HG02642 (cell line): ENCODE results near the gene UNC93B1.

Source experiments
- ATAC-seq: cut with Tn5 transposase; IDR thresholded peaks from one replicate; pipeline ENCODE4 v1.9.1; 2021; ENCODE audit warnings: mild to moderate bottlenecking; ENCODE audit not compliant: unreplicated experiment, poor library complexity

UNC93B1 gene

DNA sequence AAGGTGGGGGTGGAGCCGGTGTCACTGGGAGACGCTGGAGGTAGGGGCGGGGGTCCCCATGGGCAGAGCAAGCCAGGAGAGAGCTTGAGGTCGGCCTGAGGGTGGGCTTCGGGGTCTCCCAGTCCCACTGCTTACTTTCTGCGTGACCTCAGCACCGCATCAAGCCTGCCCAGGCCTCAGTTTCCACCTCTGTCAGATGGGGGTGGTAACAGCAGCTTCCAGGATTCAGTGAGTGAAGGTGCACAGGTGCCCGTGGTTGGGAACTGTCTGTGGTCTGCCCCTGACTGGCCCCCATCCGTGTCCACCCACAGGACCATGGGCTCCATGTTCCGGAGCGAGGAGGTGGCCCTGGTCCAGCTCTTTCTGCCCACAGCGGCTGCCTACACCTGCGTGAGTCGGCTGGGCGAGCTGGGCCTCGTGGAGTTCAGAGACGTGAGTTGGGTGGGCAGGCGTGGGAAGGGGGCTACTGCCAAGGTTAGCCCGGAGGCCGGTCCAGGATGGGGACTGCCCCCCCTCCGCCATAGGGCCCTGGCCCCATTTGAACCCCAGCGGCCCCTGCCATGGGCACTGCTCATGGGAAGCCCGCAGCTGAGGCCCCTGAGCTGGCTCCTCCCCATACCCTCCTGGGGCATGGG, 37.2 kb upstream of the UNC93B1 start:
- peak; percentile 1 for ATAC-seq

DNA sequence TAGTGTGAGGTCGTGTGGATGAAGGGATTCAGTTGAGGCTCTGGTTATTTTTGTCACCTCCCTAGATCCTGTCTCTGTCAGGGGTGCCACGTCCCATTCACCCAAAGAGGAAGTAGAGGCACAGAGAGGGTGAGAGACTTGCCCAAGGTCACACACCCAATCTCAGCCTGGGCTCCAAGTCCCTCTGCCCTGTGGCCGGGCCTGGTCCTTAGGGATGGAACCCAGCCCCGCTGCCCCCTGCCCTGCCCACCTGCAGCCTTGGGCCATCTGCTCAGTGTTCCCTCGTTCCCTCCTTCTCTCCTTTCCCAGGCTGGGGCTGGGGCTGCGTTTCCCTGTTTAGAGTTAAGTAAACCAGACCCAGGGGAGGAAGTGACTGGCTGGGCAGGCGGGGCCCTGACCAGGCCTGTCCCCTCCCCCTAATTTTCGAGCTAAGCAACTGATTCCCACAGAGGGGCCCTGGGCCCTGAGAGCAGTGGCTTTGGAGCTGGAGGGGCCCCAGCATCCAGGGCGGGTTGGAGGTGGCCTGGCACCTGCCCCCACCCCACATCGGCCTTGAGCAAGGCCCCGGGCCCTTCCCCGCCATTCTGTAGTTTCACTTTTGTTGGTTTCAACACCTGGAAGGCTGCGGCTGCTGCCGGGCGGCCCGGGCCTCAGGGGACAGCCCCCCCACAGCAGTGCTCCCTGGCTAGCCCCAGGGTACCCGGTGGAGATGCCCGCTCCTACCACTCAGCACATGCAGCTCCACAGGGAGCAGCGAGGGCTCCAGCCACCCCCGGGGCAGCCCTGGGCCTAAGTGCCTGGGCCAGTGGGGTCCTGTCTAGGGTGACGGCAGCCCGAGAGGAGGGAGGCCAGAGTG, 36.4 kb upstream of the UNC93B1 start:
- peak; percentile 52 for ATAC-seq

DNA sequence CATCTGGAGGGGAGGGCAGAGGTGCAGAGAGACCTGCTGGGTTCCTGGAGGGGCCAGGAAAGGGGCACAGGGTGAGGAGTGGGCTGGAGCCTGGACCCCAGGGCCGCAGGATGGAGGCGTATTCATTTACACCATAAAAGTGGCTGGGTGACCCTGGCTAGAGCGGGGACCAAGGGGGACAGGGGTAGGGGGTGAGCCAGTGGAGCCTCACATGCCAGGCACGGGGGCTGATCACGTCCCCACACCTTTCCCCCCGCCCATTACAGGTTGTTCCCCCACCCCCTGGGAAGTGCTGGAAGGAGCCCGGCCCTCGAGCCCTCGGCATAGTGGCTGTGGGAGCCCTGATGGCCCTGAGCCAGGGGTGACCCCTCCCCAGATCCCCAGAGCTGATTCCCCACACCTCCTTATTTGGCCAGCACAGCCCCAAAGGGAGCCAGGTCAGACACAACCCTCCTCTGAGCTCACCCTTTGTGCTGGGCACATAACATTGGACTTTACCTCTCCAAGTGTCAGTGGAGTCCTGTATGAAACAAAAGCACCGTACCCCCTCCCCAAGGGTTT, 35.7 kb upstream of the UNC93B1 start:
- peak; percentile 2 for ATAC-seq

DNA sequence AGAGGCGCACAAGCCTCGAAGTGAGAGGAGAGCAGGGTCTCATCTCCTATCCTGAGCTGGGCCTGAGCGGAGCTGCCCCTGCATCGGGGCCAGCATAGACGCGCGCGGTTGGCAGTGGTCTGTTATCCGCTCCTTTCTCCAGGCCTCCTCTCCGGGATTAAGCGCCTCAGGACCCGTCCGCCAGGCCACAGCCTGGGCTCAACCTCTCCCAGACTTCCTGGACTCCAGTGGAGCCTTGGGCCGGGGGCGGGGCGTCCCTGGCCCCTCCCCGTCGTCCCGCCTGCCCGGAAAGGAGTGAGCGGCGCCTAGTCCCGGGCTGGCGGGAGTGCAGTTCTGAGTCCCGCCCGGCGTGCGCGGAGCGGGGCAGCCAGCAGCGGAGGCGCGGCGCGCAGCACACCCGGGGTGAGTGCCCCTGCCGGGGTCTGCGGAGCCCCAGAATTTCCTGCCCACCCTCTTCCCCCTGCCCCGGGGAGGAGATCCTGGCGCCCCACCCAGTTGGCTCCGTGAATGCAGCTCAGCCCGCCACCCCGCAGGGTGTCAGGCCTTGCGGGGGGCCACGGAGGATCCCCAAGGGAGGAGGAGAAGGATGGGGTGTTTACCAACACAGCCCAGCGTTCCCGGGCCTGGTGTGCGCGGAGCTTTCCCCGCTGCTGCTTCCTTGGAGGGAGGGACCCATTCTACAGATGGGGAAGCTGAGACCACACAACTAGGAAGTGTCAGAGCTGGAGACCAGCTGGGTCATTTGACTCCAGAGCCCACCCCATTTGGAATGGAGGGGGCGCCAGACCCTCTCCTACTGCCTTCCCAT, 35.0 kb upstream of the UNC93B1 start, which contains the start of gene TCIRG1:
TSS of gene TCIRG1 (plus strand) at position 308 of the 808 bp plus-strand sequence. CDS start 2,247 bp downstream, outside the sequence.
- ATAC-seq: peak; percentile 52

DNA sequence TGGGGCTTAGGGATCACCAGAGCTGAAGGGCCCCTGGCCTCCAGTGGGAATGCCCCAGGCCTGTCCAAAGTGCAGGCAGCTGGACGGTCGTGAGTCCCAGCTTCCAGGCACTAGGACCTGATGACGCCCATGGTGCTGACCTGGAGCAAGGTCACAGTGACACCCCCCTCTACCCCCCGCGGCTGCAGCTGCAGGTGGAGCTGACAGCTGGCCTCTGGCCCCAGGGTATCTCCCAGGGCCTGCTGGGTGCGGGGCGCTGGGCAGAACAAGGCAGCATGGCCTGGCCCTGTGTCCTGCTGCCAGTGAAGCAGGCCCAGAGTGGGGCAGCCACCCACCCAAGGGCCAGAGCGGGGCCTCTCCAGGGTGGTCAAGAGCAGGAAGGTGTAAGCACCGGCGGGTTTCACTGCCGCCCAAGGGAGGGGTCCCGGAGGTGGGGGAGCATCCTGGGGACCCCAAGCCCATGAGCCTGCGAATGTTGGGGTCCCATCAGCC, 34.4 kb upstream of the UNC93B1 start:
- no peak for ATAC-seq

DNA sequence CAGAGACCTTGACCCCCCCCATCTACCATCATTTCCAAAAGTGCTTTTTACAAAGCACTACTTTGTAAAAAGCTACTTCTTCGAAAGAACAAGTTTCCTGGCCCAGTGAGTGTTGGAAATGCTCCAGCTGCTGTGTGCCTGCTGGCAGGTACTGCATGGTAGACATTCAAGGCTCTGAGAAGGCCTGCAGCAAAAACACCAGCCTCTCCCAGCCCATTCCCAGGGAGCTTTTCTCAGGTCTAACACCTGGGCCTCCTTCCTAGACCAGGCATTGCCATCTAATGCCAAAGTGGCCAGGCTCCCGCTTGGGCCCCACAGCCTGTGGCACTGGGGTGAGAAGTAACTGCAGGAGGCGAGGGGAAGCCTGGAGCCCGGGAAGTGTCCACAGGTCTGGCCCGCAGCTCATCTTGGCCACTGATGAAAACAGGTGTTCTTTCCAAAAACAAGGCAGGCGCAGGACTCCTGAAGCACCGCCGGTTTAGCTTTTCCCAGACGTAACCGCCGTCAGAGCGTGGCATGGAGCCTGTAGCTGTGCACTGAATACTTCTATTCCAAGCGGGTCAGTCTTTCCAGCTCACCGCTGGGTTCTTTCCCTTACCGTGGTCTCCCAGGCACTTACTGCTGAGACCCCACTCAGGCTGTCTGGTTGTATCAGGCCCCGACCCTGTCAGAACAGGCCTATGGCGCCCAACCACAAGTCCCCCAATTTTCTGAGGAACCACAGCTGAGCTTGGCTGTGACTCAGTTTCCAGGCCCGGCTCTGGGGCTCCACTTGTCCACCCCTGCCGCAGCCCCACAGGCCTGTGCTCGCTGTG, 33.7 kb upstream of the UNC93B1 start:
- ATAC-seq: no peak

DNA sequence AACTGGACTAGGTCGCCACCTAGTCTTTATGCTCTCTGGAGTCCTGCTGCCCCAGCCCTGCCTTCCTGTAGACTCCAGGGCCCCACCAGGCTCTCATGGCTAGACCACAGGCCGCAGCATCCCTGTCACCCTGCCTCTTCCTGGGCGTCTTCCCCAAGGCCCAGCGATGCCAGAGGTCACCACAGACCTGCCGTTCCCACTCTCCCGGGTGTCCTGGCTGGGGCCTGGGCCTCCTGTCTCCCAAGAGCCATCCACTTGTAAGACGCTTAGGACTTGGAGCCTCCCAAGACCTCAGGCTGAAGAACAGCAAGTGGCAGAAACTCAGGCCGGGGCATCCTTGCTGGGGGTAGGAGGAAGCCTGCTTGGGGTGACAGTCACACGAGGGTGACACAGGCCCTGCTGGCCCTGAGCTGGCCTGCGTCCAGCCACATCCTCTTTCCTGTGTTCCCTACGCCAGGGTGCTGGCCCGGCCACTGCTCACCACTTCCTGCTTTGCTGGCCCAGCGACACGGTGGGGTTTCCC, 32.9 kb upstream of the UNC93B1 start:
- no peak for ATAC-seq

DNA sequence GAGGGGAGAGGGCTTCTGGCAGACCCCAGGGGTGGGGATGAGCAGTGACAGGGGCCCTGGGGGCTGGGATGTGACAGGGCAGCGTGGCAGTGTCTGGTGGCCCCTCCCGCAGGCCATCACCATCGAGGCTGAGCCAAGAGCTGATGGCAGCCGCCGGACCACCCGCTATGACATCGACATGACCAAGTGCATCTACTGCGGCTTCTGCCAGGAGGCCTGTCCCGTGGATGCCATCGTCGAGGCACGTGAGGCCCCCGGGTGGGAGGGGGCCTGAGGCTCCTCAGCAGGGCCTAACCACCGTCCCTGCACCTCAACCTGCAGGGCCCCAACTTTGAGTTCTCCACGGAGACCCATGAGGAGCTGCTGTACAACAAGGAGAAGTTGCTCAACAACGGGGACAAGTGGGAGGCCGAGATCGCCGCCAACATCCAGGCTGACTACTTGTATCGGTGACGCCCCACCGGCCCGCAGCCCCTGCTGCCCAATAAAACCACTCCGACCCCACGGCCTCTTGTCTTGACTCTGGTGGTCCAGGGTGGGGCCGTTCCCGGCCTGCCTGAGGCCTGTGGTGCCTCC, 32.3 kb upstream of the UNC93B1 start:
- no peak for ATAC-seq

DNA sequence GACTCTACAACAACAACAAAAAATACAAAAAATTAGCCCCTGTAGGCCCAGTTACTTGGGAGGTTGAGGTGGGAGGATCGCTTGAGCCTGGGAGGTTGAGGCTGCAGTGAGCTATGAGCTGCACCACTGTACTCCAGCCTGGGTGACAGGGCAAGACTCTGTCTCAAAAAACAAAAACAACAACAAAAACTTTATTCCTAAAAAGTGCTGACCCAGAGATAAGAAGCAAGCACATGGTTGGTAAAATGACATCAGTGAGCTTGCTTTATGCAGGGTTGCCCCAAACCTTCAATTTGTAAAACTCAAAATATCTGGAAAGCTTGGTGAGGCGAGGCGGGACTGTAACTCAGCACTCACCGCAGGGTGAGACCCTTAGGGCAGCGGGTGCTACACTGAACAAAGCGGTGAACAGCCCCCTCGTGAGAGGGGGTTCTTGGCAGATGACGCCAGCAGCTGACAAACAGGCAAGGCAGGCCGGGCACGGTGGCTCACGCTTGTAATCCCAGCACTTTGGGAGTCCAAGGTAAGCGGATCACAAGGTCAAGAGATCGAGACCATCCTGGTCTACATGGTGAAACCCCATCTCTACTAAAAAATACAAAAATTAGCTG, 31.5 kb upstream of the UNC93B1 start:
- no peak for ATAC-seq

DNA sequence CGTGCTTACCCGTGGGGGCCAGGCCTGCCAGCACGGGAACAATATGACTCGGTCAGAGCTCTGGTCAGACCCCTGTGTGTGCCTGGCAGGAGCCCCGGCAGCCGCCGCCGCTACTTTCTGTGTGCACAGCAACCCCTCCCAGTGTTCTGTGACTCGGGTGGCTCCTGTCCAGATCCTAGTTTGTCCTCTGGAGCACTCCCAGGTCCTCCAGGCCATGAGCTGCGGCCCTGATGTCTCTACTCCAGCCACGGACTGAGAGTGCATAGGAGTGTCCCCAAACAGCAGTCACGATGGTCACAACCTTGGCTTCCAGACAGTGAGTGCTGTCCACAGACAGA, 29.8 kb upstream of the UNC93B1 start:
- no peak for ATAC-seq

DNA sequence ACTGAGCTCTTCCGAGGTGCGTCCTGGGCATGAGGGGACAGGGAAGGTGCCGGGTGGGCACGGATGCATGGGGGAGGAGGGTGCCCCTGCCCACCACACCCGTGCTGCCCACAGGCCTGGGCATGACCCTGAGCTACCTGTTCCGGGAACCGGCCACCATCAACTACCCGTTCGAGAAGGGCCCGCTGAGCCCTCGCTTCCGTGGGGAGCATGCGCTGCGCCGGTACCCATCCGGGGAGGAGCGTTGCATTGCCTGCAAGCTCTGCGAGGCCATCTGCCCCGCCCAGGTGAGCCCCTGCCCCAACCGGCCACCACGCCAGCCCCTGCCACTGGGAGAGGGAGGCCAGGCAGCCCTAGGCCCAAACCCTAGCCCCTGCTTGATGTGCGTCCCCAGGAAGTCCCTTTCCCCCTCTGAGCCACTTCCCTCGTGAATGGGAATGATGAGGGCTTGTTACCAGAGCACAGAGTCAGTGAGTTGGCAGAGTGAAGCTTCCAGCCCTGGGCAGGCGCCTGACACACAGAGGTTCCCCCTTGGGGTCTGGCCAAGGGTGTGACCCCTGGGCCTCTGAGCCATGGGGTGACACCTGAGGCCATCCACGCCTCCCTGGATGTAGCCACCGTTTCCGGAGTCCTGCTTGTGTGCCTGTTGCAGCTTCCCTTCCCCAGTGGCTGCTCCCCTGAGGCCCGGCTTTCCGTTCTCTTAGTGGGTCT, 29.3 kb upstream of the UNC93B1 start:
- no peak for ATAC-seq

DNA sequence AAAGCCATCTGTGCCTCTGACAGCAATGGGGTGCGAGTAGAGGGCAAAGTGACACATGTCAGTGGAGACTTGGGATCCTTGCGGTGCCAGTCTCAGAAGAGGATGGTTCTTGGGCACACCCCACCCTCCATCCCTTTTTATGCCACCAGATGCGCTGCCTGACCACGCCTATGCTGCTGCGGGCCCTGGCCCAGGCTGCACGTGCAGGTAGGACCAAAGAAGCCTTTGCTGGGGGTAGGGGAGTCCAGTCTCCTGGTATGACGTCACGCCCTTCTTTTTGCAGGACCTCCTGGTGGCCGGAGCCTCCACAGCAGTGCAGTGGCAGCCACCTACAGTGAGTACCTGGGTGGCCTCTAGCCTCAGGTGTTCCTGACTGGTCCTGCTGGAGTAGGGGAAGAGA, 28.1 kb upstream of the UNC93B1 start:
- ATAC-seq: no peak

DNA sequence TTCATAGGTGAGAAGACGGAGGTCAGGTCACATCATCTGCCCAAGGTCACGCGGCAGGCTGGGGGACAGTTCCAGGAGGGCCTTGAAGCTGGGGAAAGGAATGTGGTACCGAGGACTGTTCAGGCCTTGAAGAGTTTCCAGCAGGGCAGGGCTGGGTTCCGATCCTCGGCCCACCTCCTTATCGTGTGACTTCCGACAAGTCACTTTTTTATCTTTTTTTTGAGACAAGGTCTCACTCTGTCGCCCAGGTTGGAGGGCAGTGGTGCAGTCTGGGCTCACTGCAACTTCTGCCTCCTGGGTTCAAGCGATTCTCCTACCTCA, 27.2 kb upstream of the UNC93B1 start:
- ATAC-seq: no peak

DNA sequence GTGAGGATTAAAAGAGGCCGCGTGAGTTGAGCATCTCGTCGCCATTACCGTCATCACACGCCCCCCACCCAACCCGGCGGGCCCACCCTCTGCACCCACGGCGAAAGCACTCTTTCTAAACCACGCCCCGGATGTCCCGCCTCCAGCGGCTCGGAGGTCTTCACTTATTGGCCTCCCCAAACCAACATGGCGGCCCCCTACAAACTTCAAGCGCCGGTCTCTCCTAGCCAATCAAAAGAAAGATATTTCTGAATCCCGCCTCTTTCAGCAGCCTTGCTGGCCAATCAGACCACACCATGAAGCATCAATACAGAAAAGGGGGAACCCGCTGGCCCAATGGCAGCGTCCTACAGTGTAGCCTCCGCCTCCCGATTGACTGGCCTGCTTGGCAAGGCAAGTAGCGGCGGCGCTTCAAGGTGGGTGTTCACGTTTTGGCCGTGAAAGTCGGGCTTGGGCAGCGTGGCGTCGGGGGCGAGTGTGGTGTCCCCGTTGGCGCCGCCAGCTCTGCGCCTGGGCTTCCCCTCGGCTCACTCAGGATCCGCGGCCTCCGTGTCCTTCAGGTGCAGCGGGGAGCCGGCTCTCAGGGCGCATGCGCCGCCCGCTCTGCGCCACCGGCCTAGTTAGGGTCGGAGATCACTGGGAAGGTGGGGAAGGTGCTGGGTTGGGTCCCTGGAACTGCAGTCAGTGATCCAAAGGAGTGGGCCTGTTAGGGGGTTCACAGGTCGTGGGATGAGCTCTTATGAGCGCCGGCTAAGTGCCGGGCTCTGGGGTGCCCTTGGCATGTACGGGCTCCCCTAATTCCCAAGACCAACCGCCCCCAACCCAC, 26.6 kb upstream of the UNC93B1 start, which contains the start of gene NDUFS8:
TSS of gene NDUFS8 (plus strand) at position 364 of the 826 bp plus-strand sequence. CDS start 1,471 bp downstream, outside the sequence.
- ATAC-seq: peak; percentile 93

DNA sequence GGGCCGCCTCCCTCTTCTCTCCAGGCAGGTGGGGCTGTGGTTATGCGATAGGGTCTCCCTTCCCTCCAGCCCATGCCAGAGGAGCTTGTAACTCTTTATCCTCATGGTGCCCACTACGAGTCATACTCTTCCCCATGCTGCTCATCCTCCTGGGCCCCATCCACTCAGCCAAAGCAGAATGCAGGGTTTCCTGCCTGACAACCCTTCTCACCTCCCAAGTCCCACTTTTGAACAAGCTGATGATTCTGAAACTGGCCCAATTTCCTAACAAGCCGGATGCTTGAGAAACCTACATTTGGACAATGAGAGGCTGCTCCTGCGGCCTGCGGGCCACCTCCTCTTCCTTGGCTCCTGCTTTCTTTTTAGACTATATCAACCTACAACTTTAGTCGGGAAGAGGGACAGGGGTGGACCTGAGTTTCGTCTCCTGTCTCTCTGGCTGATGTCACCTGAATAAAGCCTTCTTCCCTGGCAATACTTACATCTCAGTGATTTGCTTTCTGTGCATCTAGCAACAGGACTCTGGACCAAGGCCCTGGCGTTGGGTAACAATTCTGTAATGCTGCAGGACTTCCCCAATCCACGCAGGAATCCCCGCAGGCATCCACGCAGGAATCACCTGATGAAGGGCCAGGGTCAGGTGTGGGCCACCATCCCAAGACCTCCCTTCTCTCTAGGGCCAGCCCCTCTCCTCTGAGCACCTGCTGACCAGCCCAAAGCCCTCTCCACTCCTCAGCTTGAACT, 25.1 kb upstream of the UNC93B1 start:
- ATAC-seq: no peak

DNA sequence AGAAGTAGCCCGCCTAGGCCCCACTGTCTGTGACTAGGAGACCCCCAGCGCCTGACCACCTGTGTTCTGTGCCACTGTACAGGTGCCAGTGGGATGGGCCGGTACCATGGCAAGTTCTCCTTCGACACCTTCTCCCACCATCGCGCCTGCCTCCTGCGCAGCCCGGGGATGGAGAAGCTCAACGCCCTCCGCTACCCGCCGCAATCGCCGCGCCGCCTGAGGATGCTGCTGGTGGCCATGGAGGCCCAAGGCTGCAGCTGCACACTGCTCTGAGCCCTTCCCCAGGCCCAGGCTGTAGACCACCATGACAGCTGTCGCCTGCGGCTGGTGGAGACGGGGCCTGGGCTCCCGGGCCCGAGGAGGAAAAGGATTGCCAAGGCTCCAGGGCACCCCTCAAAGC, 23.8 kb upstream of the UNC93B1 start:
- ATAC-seq: no peak
